ENCODE measurements around the gene UNC5B.

DNA sequence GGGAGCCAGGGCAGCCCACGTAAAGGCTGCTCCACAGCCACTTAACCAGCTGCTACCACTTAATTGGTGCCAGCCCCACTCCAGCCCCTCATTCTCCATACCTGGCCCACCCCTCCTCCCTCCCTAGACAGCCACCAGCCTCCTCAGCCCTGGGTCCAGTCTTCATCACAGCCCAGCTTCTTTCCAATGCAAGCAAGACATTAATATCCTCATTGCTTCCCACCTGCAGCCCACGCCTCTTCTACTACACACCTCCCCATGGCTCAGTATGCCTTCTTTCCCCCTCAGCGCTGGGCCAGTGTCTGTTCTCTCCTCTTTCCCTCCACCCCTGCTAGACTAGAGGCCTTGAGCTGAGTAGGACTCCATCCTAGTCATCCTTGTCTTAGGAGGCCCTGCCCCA lies 33.5 kb upstream of the UNC5B start:
- TF ChIP-seq, protein P1, sequence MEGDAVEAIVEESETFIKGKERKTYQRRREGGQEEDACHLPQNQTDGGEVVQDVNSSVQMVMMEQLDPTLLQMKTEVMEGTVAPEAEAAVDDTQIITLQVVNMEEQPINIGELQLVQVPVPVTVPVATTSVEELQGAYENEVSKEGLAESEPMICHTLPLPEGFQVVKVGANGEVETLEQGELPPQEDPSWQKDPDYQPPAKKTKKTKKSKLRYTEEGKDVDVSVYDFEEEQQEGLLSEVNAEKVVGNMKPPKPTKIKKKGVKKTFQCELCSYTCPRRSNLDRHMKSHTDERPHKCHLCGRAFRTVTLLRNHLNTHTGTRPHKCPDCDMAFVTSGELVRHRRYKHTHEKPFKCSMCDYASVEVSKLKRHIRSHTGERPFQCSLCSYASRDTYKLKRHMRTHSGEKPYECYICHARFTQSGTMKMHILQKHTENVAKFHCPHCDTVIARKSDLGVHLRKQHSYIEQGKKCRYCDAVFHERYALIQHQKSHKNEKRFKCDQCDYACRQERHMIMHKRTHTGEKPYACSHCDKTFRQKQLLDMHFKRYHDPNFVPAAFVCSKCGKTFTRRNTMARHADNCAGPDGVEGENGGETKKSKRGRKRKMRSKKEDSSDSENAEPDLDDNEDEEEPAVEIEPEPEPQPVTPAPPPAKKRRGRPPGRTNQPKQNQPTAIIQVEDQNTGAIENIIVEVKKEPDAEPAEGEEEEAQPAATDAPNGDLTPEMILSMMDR (IDR thresholded peaks at IDR 0.05) = no peak
- no peak for TF ChIP-seq POLR2A (IDR thresholded peaks at IDR 0.05)
